EH (cell line): Measurements from ENCODE around the gene PHLPP2.
"Not testable (repeated sequence)": the region's sequence is repeated elsewhere in the genome, so short reads cannot be mapped to it uniquely, and the experiment has no call there.

Source experiments
- DNase-seq: peaks from one replicate; pipeline ENCODE4 v3.0.0-alpha.2; 2015; ENCODE audit warnings: low read depth

PHLPP2 gene

DNA sequence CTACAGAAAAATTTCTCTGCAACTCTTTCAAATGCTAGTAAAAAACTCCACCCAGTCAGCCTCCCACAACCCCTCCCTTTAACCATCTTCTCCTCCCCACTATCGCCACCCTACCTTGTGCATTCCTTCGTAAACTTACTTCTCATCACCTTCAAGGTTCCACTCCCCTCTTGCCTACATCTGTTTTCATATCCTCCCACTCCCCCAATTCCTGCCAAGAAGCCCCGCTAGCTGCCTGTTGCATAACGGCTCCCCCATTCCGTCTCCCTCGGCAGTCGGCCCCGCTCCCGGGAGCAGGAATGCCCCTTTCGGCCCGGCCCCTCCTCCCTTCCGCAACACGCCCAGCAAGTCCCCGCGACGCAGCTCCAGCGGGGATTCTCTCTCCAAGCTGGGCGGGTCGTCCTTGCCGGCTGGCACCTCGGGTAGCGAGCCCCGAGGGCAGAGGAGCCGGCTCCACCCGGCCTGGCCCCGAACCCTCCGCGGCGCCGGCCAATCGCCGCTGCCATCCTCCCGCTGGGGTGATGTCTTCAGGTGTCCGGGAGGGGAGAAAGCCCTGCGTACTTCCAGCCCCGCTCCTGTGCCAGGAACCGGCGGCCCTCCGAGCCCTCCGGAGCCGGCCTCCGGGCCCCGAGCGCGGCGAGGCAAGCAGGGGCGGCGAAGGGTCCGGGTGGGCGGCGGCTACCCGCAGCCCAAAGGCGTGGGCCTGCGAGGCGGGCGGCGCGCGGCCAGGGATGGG, 1.5 kb downstream of the PHLPP2 start:
- DNase-seq: peak; percentile 81

DNA sequence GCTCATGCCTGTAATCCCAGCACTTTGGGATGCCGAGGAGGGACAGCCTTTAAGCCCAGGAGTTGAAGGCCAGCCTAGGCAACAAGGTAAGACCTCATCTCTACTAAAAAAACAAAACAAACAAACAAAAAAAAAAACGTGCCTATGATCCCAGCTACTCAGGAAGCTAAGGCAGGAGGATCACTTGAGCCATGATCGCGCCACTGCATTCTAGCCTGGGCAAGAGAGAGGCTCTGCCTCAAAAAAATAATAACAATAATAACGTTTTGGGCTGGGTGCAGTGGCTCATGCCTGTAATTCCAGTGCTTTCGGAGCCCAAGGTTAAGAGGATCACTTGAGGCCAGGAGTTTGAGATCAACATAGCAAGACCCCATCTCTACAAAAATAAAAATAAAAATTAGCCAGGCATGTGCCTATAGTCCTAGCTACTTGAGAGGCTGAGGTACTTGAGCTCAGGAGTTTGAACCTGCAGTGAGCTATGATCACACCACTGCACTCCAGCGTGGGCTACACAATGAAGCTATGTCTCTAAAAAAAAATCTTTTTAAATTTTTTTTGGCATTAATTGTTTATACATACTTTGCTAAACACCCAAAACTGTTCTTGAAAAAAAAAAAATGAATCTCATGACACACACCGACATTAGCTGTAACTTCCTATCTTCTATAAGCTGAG, 3.3 kb downstream of the PHLPP2 start:
- no peak for DNase-seq

DNA sequence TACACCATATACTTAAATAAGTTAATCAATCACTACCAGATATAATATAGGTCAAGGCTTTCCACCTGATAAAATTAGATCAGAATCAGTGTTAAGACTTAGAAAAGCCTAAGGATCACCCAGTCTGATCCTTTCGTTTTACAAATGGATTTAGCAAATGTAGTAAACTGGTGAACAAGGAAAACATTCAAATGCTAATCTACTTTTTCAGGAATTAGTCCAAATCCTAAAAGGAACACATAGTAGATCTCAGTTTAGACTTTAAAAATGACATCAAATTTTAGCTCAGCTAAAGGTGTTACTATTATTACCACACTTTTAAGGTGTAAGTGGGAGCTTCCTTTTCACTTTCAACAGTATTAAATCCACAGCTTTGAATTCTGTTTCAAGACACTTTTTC, 12.0 kb downstream of the PHLPP2 start:
- DNase-seq: no peak

DNA sequence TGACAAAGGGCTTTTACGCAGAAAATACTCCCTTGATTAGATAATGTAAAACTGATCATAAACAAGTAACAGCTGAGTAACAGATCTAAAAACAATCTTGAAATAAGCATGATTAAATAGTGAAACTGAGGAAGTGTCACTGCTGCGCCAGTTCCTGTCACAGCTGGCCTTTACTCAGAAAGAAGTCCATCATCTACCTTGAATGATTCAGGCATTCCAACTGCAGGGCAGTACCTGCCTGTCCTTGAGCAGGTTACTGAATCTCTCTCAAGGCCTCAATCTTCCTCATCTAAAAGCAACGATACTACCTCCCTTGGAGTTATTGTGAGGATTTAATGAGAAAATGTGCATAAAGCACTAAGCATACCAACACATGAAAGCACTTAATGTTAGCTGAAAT, 12.7 kb downstream of the PHLPP2 start:
- no peak for DNase-seq

DNA sequence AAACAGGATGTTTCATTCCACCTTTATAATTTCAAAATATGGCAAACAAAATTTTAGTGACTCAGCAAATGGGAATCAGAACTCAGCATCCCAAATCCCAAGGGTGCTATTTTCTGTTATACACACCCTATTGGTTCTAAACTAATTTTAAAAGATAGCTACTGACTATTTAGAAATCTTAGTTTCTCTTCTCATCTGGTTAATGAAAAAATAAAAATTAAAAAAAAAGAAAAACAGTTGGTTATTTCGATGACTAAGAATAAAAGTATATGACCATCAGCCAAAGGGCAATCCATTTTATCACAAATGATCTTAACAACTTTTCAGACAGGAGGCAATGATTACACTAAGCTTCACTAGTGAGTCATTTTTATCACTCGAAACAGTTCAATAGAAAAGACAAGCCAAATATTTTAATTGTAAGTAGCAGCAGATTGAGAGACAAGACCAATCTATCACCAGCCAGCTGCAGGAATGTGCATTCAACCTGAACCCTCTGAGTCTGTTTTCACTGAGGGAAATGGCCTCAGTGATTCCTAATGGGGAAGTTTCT, 15.2 kb downstream of the PHLPP2 start:
- peak; percentile 69 for DNase-seq

DNA sequence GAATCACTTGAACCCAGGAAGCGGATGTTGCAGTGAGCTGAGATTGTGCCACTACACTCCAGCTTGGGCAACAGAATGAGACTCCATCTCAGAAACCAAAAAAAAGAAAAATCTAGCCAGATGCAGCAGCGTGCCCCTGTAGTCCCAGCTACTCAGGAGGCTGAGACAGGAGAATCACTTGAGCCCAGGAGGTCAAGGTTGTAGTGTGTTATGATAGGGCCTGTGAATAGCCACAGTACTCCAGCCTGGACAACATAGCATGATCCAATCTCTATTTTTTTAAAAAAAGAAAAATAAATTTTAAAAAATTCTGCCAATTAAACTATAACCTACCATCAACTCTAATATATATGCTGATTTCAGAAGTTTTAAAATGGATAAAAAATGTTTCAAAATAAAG, 15.8 kb downstream of the PHLPP2 start:
- DNase-seq: no peak

DNA sequence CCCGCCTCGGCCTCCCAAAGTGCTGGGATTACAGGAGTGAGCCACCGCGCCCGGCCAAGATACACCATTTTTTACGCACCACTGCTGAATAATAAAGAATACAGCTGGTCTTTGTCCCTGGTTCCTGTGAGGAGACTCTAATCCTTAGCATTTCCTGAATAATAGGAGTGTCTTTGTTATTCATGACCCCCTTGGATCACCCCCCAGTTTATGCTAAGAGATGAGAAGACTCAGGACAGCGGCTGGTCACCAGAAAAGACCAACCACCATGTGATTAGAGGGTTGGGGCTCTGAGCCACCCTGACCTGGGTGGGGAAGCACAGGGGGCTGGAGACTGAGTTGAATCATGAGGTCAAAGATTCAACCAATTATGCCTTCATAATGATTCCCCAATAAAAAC, 17.3 kb downstream of the PHLPP2 start:
- DNase-seq: no peak

DNA sequence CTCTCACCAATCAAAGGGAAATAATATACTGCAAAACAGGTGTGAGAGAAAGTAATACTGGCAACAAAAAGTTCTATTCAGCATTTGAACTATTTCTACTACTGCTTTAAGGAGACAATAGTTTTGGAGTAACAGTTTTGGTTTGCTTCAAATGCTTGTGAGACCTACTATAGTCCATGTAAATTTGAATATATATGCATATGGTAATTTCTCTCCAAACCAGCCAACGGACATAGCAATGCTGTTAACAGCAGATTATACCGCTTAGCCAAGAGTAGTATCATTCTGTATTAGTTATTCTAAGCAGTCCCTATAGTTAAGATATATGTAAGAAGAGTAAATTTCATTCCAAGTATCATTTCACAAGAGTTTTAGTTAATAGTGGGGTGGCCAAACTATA, 18.5 kb downstream of the PHLPP2 start:
- DNase-seq: no peak

DNA sequence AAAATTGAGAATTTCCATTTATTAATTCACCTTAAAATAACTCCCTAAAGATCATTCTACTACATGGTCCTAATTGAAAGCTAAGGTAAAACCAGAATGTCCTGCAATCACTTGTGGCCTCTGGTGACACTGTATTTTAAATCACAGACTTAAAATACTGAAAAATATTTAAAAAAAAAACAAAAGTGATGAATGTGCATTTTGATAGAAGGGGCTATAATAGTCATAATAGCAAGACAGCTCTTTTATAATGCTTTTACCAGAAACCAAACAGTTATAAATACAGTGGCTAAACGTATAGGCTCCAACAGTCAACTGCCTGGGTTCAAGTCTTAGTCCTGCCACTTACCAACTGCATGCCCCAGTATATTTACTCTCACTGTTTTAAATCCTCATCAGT, 21.2 kb downstream of the PHLPP2 start:
- no peak for DNase-seq

DNA sequence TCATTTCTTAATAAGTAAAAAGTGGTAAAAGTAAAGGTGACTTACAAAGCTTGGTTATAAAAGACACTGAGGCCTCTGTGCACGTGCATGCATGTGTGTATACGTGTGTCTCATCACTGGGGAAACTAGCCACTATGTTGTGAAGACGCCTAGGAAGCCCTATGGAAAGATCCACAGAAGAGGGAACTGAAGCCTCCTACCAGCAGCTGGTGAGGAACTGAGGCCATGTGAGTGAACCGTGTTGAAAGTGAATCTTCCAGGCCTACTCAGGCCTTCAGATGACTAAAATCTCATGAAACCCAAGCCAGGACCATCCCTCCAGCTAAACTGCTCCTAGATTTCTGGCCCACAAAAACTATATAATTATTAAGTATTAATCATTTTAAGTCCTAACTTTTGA, 23.7 kb downstream of the PHLPP2 start:
- DNase-seq: no peak

DNA sequence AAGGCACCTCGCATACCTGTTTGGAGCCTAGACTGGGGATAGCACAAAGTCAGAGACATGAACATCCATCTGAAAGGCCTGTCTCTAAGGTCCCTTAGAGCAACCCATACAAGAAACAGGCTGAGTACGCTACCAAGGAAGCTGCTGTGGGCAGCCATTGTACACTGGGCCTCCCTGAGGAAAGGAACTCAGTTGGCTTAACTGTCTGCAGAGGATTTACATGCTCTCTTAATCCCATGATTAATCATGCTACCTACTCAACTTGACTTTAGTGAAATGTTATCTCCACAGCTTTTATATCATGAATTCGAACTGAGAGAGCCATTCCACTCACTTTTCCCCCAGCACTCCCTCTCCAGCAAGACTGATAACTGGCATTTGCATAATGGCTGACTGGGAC, 26.0 kb downstream of the PHLPP2 start:
- no peak for DNase-seq

DNA sequence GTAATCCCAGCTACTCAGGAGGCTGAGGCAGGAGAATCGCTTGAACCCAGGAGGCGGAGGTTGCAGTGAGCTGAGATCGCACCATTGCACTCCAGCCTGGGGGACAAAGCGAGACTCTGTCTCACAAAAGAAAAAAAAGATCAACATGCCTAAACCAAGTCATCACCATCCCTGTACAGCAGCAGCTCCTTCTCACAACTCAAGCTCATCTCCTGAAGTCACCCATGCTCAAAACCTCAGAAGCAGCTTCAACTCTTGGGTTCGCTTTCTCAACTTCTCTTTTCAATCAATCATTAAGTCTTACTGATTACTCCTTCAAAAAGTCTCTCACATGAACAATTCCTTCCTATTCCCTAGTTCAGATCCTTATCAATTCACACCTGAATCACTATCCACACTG, 31.3 kb downstream of the PHLPP2 start:
- DNase-seq: no peak

DNA sequence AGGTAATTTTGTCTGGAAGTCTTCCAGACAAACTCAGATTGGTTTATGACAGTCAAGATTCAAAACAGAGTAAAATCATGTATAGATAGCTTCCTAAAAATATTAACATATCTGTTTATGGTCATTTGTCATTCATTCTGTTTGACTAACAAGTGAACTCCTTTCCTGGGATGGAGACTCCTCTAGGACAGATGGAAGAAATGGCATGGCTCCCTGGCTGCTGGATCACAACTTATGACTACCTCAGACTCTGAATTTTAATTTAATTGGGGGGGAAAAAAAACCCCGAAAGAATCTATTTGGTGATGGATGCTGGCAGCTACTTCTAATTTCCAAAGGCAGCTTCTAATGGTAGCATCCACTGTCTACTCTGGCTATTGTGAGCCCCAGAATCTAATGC, 34.6 kb downstream of the PHLPP2 start:
- no peak for DNase-seq

DNA sequence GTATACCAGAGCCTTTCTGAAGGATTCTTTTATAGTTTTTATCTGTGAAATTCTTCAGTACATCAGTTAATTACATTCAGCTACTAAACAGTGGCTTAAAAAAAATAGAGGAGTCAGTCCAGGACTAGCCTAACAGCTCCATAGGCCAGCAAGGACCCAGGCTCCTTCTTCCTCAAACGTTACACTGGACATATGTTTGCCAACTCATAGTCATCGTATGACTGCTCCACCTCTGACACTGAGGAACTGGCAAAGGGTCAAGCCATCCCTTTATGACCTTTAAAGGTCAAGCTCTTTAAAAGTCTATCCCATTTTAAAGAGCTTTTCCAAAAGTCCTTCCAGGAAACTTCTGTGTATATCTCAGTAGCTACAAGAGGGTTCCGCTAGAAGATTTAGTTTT, 36.6 kb downstream of the PHLPP2 start:
- no peak for DNase-seq

DNA sequence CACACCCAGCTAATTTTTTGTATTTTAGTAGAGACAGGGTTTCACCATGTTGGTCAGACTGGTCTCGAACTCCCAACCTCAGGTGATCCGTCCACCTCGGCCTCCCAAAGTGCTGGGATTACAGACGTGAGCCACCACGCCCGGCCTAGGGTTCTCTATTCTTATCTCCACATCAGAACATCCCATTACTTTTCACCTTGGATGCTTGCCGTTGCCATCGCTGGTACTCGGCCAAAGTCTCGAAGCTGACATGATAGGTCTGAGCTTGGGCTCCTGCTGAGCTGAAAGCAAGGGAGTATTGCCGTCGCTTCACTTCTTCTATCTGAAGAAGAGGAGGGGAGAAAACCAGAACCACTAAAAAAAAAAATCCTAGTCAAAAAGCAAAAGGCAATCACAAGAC, 40.2 kb downstream of the PHLPP2 start:
- not testable (repeated sequence) for DNase-seq

DNA sequence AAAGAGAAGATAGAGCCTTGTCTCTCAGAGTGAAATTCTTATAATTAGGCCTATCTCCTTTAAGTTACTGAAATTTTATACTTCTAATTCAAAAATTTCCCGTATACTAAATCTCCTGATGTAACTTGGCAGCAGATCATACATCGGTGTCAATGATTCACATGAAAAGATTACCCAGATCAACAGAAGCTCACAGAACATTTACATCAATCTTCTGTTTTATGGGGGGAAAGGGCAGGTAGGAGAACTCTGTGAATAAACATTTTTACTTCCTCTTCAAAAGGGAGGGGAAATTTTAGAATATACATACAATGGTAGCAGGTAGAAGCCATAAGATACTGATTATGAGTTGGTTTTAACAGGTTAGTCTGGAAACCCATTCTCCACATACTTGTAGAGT, 43.1 kb downstream of the PHLPP2 start:
- DNase-seq: no peak

DNA sequence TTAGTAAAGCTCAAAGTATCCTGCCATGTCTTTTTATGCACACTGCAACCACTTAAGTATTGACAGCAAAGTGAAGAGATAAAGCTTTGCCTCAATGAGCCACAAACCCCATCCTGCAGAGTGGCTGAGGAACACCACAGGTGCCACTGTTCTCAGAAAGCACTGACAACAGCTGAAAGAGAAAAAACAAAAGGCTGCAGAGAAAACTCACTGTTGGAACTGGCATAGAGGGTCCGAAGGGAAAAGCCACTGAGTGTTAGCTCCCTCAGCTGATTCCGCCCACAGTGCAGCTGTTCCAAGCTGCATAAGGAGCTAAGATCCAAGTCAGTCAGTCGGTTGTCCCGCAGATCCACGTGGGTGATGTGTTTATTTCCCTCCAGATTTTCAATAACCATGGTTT, 48.3 kb downstream of the PHLPP2 start:
- no peak for DNase-seq

DNA sequence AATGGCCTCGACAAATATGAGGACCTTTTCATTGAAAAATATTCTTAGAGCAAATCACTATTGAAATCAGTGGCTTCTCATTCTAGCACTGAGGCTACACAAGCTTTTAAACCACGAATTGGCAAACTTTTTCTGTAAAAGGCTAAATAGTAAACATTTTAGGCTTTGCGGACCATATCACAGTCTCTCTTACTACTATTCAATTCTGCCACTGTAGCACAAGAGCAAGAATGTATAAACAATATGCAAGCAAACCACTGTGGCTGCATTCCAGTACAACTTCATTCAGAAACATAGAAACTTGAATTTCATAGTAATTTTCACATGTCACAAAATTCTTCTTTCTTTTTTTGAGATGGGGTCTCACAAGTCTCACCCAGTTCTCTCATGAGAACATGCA, 49.1 kb downstream of the PHLPP2 start:
- DNase-seq: no peak

DNA sequence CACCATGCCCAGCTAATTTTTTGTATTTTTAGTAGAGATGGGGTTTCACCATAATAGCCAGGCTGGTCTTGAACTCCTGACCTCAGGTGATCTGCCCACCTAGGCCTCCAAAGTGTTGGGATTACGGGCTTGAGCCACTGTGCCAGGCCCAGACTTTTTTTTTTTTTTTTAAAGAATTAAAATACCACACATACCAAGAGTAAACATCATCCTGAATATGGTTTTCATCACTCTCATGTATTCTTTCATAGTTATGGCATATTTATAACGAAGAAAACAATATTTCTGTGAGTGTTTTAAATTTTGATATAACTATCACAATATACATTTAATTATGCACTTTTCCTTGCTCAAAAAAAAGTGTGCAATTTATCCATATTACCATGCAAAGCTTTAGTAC, 50.3 kb downstream of the PHLPP2 start:
- no peak for DNase-seq

DNA sequence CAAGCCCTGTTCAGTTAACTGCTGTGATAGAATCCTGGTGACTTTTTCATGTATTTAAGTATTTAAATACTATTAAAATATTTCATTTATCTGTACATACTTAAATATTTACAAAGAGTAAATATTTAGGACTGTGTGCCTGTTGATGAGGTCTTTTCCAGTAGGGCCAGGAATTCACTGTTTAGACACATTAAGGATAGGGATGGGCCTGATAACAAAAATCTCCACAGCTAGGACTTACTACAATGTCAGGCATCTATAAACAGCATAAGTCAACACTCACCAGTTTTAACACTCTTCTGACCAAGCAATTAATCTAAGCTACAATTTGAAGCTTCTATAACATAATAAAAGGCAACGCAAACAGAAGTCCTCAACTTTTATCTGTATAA, 50.9 kb downstream of the PHLPP2 start:
- DNase-seq: no peak

DNA sequence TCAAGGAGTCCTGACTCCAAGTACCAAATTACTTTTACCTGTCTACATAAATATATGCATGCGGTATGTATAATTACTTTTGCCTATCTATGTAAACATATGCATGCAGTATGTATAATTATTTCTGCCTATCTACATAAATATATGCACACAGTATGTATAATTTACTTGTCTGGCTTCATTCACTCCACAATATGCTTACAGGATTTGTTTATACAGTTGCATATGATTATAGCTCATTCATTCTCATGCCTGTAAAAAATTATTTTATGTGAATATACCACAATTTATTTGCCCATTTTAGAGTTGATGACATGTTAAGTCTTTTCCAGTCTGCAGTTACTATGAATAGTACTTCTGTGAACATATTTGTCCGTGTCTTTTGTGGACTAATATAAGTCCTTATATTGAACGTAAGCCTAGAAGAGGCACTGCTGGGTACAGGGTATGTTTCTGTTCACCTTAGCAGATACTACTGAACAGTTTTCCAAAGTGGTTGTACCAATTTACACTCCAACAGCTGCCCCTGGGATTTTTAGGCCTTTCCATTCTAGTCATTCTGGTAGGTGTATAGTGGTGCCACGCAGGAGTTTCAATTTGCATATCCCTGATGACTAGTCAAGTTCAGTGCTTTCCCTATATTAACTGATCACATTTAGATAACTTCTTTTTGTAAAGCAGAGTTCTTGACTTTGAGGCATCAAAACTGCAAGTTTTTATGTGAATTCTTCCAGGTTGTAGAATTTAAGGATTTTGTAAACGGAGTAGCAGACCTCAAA, 51.5 kb downstream of the PHLPP2 start:
- DNase-seq: no peak

DNA sequence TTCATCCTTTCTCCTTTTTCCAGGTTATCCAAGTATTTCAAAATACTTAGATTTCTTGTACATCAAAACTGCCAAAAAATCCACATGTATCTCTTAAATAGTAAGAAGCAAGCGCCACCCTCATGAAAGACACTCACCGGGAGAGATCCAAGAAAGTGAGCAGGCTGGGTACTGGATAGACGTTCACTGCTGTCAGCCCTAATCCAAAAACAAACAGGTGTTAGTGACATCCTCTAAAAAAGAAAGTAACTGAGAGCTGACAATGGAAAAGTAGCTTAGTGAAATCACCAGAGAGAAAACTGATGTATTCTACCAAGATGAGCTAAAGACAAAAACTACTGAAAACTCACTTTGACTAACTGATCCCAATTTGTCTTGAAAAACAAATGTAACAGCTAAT, 52.4 kb downstream of the PHLPP2 start:
- no peak for DNase-seq

DNA sequence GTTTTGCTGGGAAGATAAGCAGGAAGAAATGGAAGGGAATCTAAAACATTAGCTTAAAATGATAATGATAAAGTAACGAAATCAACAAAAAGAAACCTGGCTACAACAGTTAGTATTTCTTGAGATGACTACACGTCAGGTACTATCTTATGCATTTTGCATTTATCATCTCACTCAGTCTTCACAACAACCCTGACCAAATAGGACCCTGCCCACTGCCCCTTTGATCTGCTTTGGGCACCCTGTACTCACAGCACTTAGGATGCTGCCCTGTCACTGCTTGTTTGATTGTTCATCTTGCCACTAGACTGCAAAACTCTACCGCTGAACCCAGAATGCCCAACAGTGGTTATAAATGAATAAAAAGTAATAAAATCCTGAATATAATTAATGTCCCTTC, 53.3 kb downstream of the PHLPP2 start:
- no peak for DNase-seq
